Epidermal melanocyte (primary cell): ENCODE results near the gene TMEM60.
"Not testable (repeated sequence)": the region's sequence is repeated elsewhere in the genome, so short reads cannot be mapped to it uniquely, and the experiment has no call there.

ENCODE experiments used
- DNase-seq: peaks from one replicate; pipeline ENCODE4 v3.0.0; 2011; ENCODE audit warnings: low spot score; ENCODE audit not compliant: insufficient read length

The TMEM60 gene

GRCh38 chr7:77811516-77812289 is 13.5 kb upstream of the TMEM60 start:
- no peak for DNase-seq

GRCh38 chr7:77808517-77808916 is 10.3 kb upstream of the TMEM60 start:
- no peak for DNase-seq

- no peak for DNase-seq
These were observed 8.2 kb upstream of the TMEM60 start for GRCh38 chr7:77806425-77806824.

GRCh38 chr7:77802557-77803405 is 4.5 kb upstream of the TMEM60 start:
- DNase-seq: no peak

- DNase-seq: no peak
These were observed 2.5 kb upstream of the TMEM60 start for GRCh38 chr7:77800730-77801129.

- DNase-seq: no peak
These were observed 1.9 kb upstream of the TMEM60 start for GRCh38 chr7:77800158-77800557.

GRCh38 chr7:77799078-77799964 is 1.1 kb upstream of the TMEM60 start:
- no peak for DNase-seq

GRCh38 chr7:77797734-77798393 is 370 bp downstream of the TMEM60 start:
- no peak for DNase-seq

- no peak for DNase-seq
These were observed 1.3 kb downstream of the TMEM60 start for GRCh38 chr7:77796960-77797359.

GRCh38 chr7:77796109-77796508 is 2.1 kb downstream of the TMEM60 start:
- DNase-seq: no peak

GRCh38 chr7:77794000-77794399 is 4.2 kb downstream of the TMEM60 start:
- no peak for DNase-seq

GRCh38 chr7:77791956-77792355 is 6.3 kb downstream of the TMEM60 start:
- DNase-seq: no peak

GRCh38 chr7:77791336-77791735 is 6.9 kb downstream of the TMEM60 start:
- no peak for DNase-seq

GRCh38 chr7:77788327-77788902 is 9.8 kb downstream of the TMEM60 start:
- no peak for DNase-seq

- DNase-seq: no peak
These were observed 11.5 kb downstream of the TMEM60 start for GRCh38 chr7:77786741-77787140.

- no peak for DNase-seq
These were observed 12.2 kb downstream of the TMEM60 start for GRCh38 chr7:77786018-77786417.

- not testable (repeated sequence) for DNase-seq
These were observed 13.8 kb downstream of the TMEM60 start for GRCh38 chr7:77784426-77784825.

- no peak for DNase-seq
These were observed 14.7 kb downstream of the TMEM60 start for GRCh38 chr7:77783545-77783944.

- DNase-seq: no peak
These were observed 15.1 kb downstream of the TMEM60 start for GRCh38 chr7:77783111-77783510.

GRCh38 chr7:77782383-77782782 is 15.9 kb downstream of the TMEM60 start:
- DNase-seq: no peak

- no peak for DNase-seq
These were observed 19.7 kb downstream of the TMEM60 start for GRCh38 chr7:77778535-77778934.
